Endodermal cell (in vitro differentiated cells): Measurements from ENCODE around the gene PSMD1. TPM values are rescaled to one million over a fixed set of nuclear protein-coding genes. Genes with fewer than 3 reads are reported as not detected.

Source experiments
- DNase-seq: peaks from one replicate; pipeline ENCODE4 v3.0.0-alpha.2; 2017
- H3K27ac ChIP-seq: 2 replicates; pipeline ENCODE4 v1.5.1; 2013; ENCODE audit warnings: mild to moderate bottlenecking, low read depth, low read length, moderate library complexity
- H3K27me3 ChIP-seq: 2 replicates; pipeline ENCODE4 v1.6.1; 2013; ENCODE audit warnings: mild to moderate bottlenecking, low read length, moderate library complexity; ENCODE audit not compliant: insufficient read depth, control insufficient read depth, poor library complexity, severe bottlenecking
- H3K36me3 ChIP-seq: 2 replicates; pipeline ENCODE4 v1.7.0; 2013; ENCODE audit warnings: mild to moderate bottlenecking, low read length, moderate library complexity; ENCODE audit not compliant: control insufficient read depth, insufficient read depth
- H3K4me1 ChIP-seq: one replicate; pipeline ENCODE4 v1.7.0; 2013; ENCODE audit warnings: low read length; ENCODE audit not compliant: control insufficient read depth, insufficient read depth
- H3K4me3 ChIP-seq: 2 replicates; pipeline ENCODE4 v1.5.1; 2013; ENCODE audit warnings: mild to moderate bottlenecking, low read length, moderate library complexity
- H3K9ac ChIP-seq: 2 replicates; pipeline ENCODE4 v1.6.1; 2013; ENCODE audit warnings: mild to moderate bottlenecking, low read length, moderate library complexity; ENCODE audit not compliant: poor library complexity, severe bottlenecking; ENCODE audit errors: extremely low read depth
- H3K9me3 ChIP-seq: 2 replicates; pipeline ENCODE4 v1.6.1; 2013; ENCODE audit warnings: mild to moderate bottlenecking, low read length, moderate library complexity; ENCODE audit not compliant: control insufficient read depth
- H3K27ac Mint-ChIP-seq: 2 replicates; pipeline ENCODE4 v1.8.0; 2020; ENCODE audit warnings: mixed read lengths
- H3K27me3 Mint-ChIP-seq: 2 replicates; pipeline ENCODE4 v1.8.0; 2021; ENCODE audit warnings: mild to moderate bottlenecking, mixed read lengths; ENCODE audit not compliant: insufficient read depth
- H3K36me3 Mint-ChIP-seq: 2 replicates; pipeline ENCODE4 v1.8.0; 2020; ENCODE audit warnings: low read depth, mixed read lengths
- H3K4me1 Mint-ChIP-seq: 2 replicates; pipeline ENCODE4 v1.8.0; 2020; ENCODE audit warnings: mixed read lengths
- H3K4me3 Mint-ChIP-seq: 2 replicates; pipeline ENCODE4 v1.8.0; 2020; ENCODE audit warnings: mild to moderate bottlenecking, moderate library complexity, mixed read lengths
- H3K9me3 Mint-ChIP-seq: 2 replicates; pipeline ENCODE4 v1.8.0; 2020; ENCODE audit warnings: mild to moderate bottlenecking, mixed read lengths
- CTCF ChIP-seq: fragments of 200-600 bp; sonication (generic); conservative IDR thresholded peaks from 2 replicates; pipeline ENCODE4 v1.5.0; 2021; ENCODE audit warnings: antibody characterized with exemption, mild to moderate bottlenecking
- WGBS, 2 experiments: methylation state at CpG; one replicate each; pipeline versions ENCODE4 v1.1.5 to v1.1.7; 2013; ENCODE audit warnings: missing lambda C conversion rate in 2 of 2, mixed read lengths in 1 of 2; ENCODE audit not compliant: insufficient coverage in 1 of 2, insufficient read length in 1 of 2; 5-methylcytosine and 5-hydroxymethylcytosine counted together
- total RNA-seq, 2 donors: library from RNA; stranded (reverse); fragmentation: NEBNext Ultra II Directional in 1 of 2; extraction: Animal tissue kit (Norgen Biotek cat#: 25700) in 1 of 2; gene quantifications; 2 replicates in 1 of 2; 3 replicates in 1 of 2; pipeline ENCODE4 v1.2.1, GENCODE V29; 2021

PSMD1 gene
- total RNA-seq, 2 donors from 2014 or later = 148 to 158 TPM

GRCh38 chr2:231197706-231198290 lies 141.1 kb downstream of the PSMD1 start:
- H3K4me3 Mint-ChIP-seq = peak overlapping the region; percentile 88
- H3K27me3 Mint-ChIP-seq = peaks cover 3% of the 10 kb centered on the region
- Histone ChIP-seq H3K4me3 (peak overlapping the region; percentile 88), H3K27ac (no peak overlapping the region), H3K36me3 (peaks cover 6% of the 10 kb centered on the region), H3K4me1 (peaks cover 4% of the 10 kb centered on the region), H3K9me3 (peaks cover 23% of the 10 kb centered on the region), H3K27me3 (no peaks in the 10 kb centered on the region), H3K9ac (peak overlapping the region; percentile 61)
- TF ChIP-seq CTCF = no peak
- no peak for DNase-seq
- H3K27ac Mint-ChIP-seq = peak overlapping the region; percentile 95
- H3K9me3 Mint-ChIP-seq = peaks cover 19% of the 10 kb centered on the region
- WGBS, 2 experiments = 49 to 53% methylated on average over 7 to 11 of the region's 11 CpGs
- peaks cover 17% of the 10 kb centered on the region for H3K36me3 Mint-ChIP-seq
- peaks cover 9% of the 10 kb centered on the region for H3K4me1 Mint-ChIP-seq

- peaks cover 3% of the 10 kb centered on the region for H3K27me3 Mint-ChIP-seq
- peak within 1 kb of the TSS; percentile 46 for H3K27ac ChIP-seq
Measured at GRCh38 chr2:231198291-231199173, 141.9 kb downstream of the PSMD1 start, which contains the start of gene ARMC9. ARMC9 (plus strand) TSS chr2:231198631; CDS start chr2:231206239, 7,608 bp downstream.

More at GRCh38 chr2:231198291-231199173, 141.9 kb downstream of the PSMD1 start, which contains the start of gene ARMC9:
- peak within 1 kb of the TSS; percentile 88 for H3K4me3 ChIP-seq
- Mint-ChIP-seq H3K27ac (peak within 1 kb of the TSS; percentile 95), H3K9me3 (peaks cover 26% of the 10 kb centered on the region), H3K4me1 (peaks cover 9% of the 10 kb centered on the region), H3K36me3 (peaks cover 24% of the 10 kb centered on the region), H3K4me3 (peak within 1 kb of the TSS; percentile 88)
- TF ChIP-seq CTCF = no peak
- H3K4me1 ChIP-seq = peaks cover 4% of the 10 kb centered on the region
- peaks cover 29% of the 10 kb centered on the region for H3K9me3 ChIP-seq
- H3K36me3 ChIP-seq = peaks cover 12% of the 10 kb centered on the region
- 1% methylated on average over 22 to 83 of the region's 83 CpGs for WGBS, 2 experiments
- peak; percentile 93 for DNase-seq
- H3K27me3 ChIP-seq = no peaks in the 10 kb centered on the region
- H3K9ac ChIP-seq = peak within 1 kb of the TSS; percentile 62
